Heart right ventricle (tissue), 16 donors: Measurements from ENCODE around the gene CPN2. TPM values are rescaled to one million over a fixed set of nuclear protein-coding genes. Genes with fewer than 3 reads are reported as not detected.

ENCODE experiments used
- ATAC-seq, 8 donors: fragments of 200-7000 bp; cut with Tn5 transposase; one replicate each; pipeline ENCODE4 v1.9.1; 2020; ENCODE audit warnings: mild to moderate bottlenecking in 8 of 8, moderate library complexity in 8 of 8, moderate number of reproducible peaks in 1 of 8
- DNase-seq, 2 donors: peaks; one replicate each; pipeline ENCODE4 v3.0.0-alpha.2; 2020
- H3K27ac ChIP-seq, 10 donors: fragments of 200-600 bp; sonication (generic) in 2 of 10; one replicate each; pipeline versions ENCODE4 v1.5.0 to v1.8.0; 2020 to 2022; ENCODE audit warnings: mild to moderate bottlenecking in 3 of 10
- H3K27me3 ChIP-seq, 7 donors: fragments of 200-600 bp; one replicate each; pipeline ENCODE4 v1.8.0; 2021 to 2022; ENCODE audit warnings: mild to moderate bottlenecking in 2 of 7
- H3K36me3 ChIP-seq, 9 donors: fragments of 200-600 bp; sonication (generic) in 1 of 9; one replicate each; pipeline versions ENCODE4 v1.5.0 to v1.8.0; 2020 to 2022; ENCODE audit warnings: mild to moderate bottlenecking in 2 of 9
- H3K4me1 ChIP-seq, 9 donors: fragments of 200-600 bp; sonication (generic) in 1 of 9; one replicate each; pipeline versions ENCODE4 v1.5.0 to v1.8.0; 2020 to 2022; ENCODE audit warnings: mild to moderate bottlenecking in 4 of 9
- H3K4me3 ChIP-seq, 10 donors: fragments of 200-600 bp; sonication (generic) in 2 of 10; one replicate each; pipeline versions ENCODE4 v1.5.0 to v1.8.0; 2020 to 2022; ENCODE audit warnings: mild to moderate bottlenecking in 7 of 10, moderate library complexity in 2 of 10
- H3K9me3 ChIP-seq, 11 donors: fragments of 200-600 bp in 10 of 11; sonication (generic) in 2 of 11; one replicate each; pipeline versions ENCODE4 v1.5.0 to v1.8.0; 2013 to 2022; ENCODE audit warnings: mild to moderate bottlenecking in 2 of 11, control low read depth in 1 of 11, moderate library complexity in 1 of 11
- CTCF ChIP-seq, 9 donors: fragments of 200-600 bp; sonication (generic) in 2 of 9; IDR thresholded peaks; one replicate each; pipeline versions ENCODE4 v1.5.0 to v1.8.0; 2021 to 2022; ENCODE audit warnings: antibody characterized with exemption in 9 of 9, mild to moderate bottlenecking in 5 of 9, moderate library complexity in 1 of 9
- WGBS, 2 donors: extraction: QIAGEN DNeasy Blood & Tissue Kit; methylation state at CpG; one replicate each; pipeline ENCODE4 v1.1.7; 2013; ENCODE audit warnings: inconsistent platforms in 1 of 2; 5-methylcytosine and 5-hydroxymethylcytosine counted together
- intact Hi-C, 10 donors: fragments of 100-400 bp; cut with DNase I; formaldehyde crosslinking; loops; one replicate each; pipeline versions ENCODE4 v1.11.1 to v1.14.2; 2022
- polyA plus RNA-seq, 2 donors: library from polyadenylated mRNA; stranded (reverse); fragments of 200-250 nt; gene quantifications; one replicate each; pipeline ENCODE4 v1.2.3, GENCODE V29; 2013
- total RNA-seq, 10 donors: library from RNA; stranded (reverse); fragmentation: NEBNext Ultra II Directional in 3 of 10; extraction: Animal tissue kit (Norgen Biotek cat#: 25700) in 3 of 10; gene quantifications; one replicate each; pipeline versions ENCODE4 v1.2.1 to v1.2.4, GENCODE V29; 2021 to 2023
- donor health status: Arrhythmogenic right ventricular cardiomyopathy.
- donor health status: ischemic (EF 13 %, LVEDD 7.1; RV severe dilation, severe dysfunction).
- donor health status: healthy with polysubstance abuse.
- donor health status: DM: no; HTN: yes; CAD: no.
- donor health status: DM: no; HTN: no; CAD: no.
- donor health status: ischemic (EF 25% LVEDD 6.9; RV normal size, moderate dysfunction).
- donor health status: ischemic (EF 25% LVEDD 5.7; RV mildly dilated, moderate dysfunction).
- donor health status: healthy.
- donor health status: DM: yes; HTN: yes; CAD: no.
- donor health status: Ischemic cardiomyopathy.
- donor health status: ischemic (EF 35%, LVEDD 5.7; RV mildly dilated, moderate dysfunction).
- donor health status: nonischemic (EF 11% LVEDD 7.7; RV severe dilation, severe dysfunction).
- donor health status: DM: yes; HTN: yes; CAD: no.
- donor health status: PGD.
- donor health status: ischemic (EF 29% LVEDD 5.4; RV normal size, mild dysfunction).
- donor health status: nonischemic (EF 23%, LVEDD 6.1; RV moderate dilation, normal function).

The CPN2 gene
- total and polyA plus RNA-seq, 12 donors = 0.12 to 4.5 (median 1.5) TPM

DNA sequence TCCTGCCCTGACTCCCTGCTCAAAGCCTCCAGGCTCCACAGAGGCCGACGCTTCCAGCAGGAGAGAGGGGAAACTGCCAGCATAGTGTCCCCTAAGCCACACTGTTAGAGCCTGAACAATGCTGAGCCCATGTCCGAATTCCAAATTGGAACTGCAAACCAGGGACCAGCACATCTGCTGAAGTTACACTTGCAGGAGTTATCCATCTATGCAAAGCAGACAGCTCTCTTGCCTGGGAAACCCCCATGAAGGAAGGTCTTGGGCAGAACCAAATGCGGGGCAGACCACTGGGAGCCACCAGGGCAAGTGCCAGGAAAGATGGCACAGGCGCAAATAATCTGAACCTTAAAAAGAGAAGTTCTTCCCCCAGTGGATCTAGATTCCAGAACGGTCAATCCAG, 17.8 kb upstream of the CPN2 start:
- ATAC-seq (no peak), DNase-seq (no peak)
- Histone ChIP-seq H3K9me3 (no peaks in the 10 kb centered on the region), H3K27ac (no peak overlapping the region), H3K4me1 (peaks cover 0 to 23% (median 12%) of the 10 kb centered on the region in 9 donors), H3K36me3 (no peaks in the 10 kb centered on the region), H3K27me3 (peaks cover 0 to 36% (median 23%) of the 10 kb centered on the region in 7 donors), H3K4me3 (no peak overlapping the region)
- WGBS, 2 donors = 76 to 82% methylated on average over 6 of the region's 6 CpGs
- intact Hi-C loops = no loop called here
- no peak for TF ChIP-seq CTCF (IDR thresholded peaks at IDR 0.05)

DNA sequence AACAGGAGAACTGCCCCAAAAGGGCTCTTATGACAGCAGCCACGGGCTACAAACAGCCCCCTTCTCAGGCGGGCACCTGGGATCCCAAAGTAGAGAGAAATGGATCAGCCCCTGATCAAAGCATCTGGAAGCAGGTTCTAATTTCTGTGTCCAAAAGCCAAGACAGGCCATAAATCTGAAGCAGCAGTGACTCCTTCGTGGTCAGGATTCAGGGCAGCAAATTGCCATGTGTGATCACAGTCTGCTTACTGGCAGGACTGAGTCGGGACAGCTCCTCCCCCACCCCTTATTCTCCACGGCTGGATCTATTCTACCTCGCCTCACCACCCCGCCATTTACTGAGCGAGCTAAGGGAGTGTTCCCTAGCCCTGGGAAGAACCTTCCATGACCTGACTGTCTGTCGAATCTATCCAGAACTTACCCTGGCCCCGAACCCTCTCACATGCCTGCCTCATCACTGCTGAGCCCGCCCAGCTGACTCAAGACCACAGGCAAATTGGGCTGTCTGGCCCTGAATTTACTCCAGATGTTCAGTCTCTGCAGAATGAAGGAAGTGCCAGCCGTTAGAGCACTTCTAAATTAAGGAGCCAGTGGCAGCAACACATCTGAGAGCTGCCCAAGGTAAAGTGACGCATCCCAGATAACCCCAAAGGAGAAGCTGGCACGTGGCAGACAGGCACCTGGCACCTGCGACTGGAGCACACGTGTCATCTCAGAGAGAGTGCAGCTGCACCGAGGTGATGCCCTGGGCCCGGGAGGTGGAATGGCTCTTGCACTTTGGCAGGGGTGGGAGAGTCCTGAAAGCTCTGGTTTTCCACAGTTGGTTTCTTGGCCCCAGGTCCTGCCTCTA, 17.1 kb upstream of the CPN2 start:
- Histone ChIP-seq H3K4me3 (no peak overlapping the region), H3K9me3 (no peaks in the 10 kb centered on the region), H3K36me3 (no peaks in the 10 kb centered on the region), H3K27me3 (peaks cover 0 to 36% (median 23%) of the 10 kb centered on the region in 7 donors), H3K4me1 (peaks cover 0 to 24% (median 12%) of the 10 kb centered on the region in 9 donors), H3K27ac (no peak overlapping the region)
- DNase-seq = no peak
- intact Hi-C loops = no loop called here
- peak in 1 of 8 donors; percentile 5 for ATAC-seq
- no peak for TF ChIP-seq CTCF (IDR thresholded peaks at IDR 0.05)
- 65 to 74% methylated on average over 18 of the region's 18 CpGs for WGBS, 2 donors

- DNase-seq (no peak), ATAC-seq (no peak)
- no peaks in the 10 kb centered on the region for H3K9me3 ChIP-seq
- intact Hi-C loops = no loop called here
- no peak overlapping the region for H3K4me3 ChIP-seq
- TF ChIP-seq CTCF (IDR thresholded peaks at IDR 0.05) = no peak
- 79 to 91% methylated on average over 12 of the region's 12 CpGs for WGBS, 2 donors
- H3K4me1 ChIP-seq = peaks cover 0 to 24% (median 12%) of the 10 kb centered on the region in 9 donors
- H3K27ac ChIP-seq = no peak overlapping the region
- H3K27me3 ChIP-seq = peaks cover 0 to 28% (median 15%) of the 10 kb centered on the region in 7 donors
- no peaks in the 10 kb centered on the region for H3K36me3 ChIP-seq
Observed at GRCh38 chr3:194365978-194366490, 14.9 kb upstream of the CPN2 start.

GRCh38 chr3:194365526-194365925, 14.4 kb upstream of the CPN2 start:
- Histone ChIP-seq H3K4me3 (no peak overlapping the region), H3K27ac (no peak overlapping the region), H3K9me3 (no peaks in the 10 kb centered on the region), H3K36me3 (no peaks in the 10 kb centered on the region), H3K4me1 (peaks cover 0 to 24% (median 12%) of the 10 kb centered on the region in 9 donors), H3K27me3 (peaks cover 0 to 23% (median 14%) of the 10 kb centered on the region in 7 donors)
- intact Hi-C loops = no loop called here
- 74 to 92% methylated on average over 6 of the region's 6 CpGs for WGBS, 2 donors
- no peak for TF ChIP-seq CTCF (IDR thresholded peaks at IDR 0.05)
- ATAC-seq (no peak), DNase-seq (no peak)
